HG02571 (cell line): Measurements from ENCODE around the gene ZNF710.

ENCODE experiments used
- ATAC-seq: cut with Tn5 transposase; IDR thresholded peaks from one replicate; pipeline ENCODE4 v1.9.1; 2021; ENCODE audit warnings: mild to moderate bottlenecking, moderate library complexity; ENCODE audit not compliant: unreplicated experiment

Gene ZNF710

DNA sequence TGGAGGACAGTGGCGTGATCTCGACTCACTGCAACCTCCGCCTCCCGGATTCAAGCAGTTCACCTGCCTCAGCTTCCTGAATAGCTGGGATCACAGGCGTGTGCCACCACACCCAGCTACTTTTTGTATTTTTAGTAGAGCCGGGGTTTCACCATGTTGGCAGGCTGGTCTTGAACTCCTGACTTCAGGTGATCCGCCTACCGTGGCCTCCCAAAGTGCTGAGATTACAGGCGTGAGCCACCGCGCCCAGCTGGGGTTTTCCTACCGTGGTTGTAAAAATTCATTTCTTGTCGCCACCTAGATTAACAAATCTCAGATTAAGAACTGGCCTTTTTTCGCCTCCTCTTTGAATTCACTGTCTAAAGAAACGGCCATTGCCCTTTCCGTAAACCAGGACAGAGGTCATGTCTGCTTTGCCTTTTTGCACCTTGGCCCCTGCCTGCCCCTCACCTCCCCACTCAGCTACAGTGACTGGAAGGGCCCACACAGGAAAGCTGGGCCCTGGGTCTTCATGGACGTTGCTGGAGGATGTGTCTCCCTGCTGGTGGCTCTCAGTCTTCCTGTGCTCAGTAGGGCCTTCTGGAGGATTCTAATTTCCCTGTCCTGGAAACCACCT is 17.2 kb downstream of the ZNF710 start:
- no peak for ATAC-seq

DNA sequence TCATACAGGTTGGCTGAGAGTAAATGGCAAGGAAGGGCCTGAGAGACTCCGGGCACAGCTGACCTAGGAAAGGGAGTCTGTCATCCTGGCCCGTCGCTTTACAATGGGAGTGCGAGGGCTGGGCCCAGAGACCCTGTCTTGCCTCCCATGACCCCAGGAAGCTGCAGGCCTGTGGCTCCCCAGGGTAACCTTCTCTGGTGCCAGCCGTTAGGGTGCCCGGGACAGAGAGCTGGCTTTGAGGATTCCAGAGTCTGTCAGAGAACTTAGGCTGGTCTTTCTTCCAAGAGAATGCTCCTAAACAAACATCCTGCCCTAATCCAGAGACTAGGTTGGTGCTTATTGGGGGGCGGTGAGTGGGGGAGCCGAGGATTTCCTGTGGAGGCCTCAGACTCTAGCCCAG is 18.5 kb downstream of the ZNF710 start:
- no peak for ATAC-seq

DNA sequence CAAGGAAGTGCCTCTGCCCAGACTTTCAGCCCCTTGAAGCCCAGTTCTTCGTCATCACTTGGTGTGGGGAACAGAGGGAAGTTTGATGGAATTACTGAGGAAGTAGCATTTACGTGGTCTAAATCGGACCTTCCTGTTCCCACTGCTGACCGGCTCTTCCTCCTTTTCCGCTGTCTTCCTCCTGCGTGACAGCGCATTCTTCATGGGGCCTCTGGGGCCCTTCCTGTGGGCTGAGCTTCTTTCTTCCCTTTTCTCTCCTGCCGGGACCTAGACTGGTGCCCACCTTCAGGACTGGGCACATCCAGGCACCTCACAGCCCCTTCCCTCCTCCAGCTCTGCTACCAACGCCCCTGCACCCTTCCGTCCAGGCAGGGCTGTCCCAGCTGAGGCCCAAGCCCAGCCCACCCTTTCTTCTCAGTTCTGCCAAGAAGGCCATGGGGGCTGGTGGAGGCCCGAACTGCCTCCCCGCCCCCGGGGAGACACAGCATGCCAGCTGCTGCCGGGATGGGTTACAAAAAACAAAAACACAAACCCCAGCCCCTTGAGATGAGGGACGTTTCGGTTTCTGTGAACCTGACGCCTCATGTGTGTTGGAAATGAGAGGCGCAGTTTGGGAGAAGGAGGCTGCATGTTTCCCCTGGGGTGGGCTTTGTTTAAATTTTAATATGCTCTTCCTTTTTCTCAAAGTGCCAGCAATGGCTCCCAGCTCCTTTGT is 19.1 kb downstream of the ZNF710 start:
- no peak for ATAC-seq

DNA sequence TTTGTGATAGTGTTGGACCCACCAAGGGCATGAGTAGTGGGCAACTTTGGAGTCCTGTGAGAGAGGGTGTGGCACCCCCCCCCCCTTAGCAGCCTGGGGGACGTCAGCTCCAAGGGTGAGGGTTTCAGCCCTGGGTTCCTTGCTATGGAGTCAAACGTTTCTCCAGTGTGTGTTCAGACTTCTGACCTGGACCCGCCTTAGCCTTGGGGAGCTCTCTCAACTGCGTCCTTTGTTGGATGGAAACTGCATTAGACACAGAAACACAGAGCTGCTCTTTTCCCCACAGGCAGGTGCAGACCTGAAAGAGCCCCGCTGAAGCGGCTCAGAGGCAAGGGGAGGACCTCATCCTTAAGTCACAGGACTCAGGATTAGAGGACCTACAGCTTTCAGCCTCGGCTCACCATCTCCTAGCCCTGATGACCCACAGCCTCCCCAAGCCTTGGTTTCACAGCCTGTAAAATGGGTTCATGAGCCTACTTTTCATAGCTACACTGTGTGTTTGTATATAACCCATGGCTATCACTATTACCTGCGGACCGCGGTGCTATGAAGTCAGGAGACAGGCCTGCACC is 19.9 kb downstream of the ZNF710 start:
- ATAC-seq: no peak

DNA sequence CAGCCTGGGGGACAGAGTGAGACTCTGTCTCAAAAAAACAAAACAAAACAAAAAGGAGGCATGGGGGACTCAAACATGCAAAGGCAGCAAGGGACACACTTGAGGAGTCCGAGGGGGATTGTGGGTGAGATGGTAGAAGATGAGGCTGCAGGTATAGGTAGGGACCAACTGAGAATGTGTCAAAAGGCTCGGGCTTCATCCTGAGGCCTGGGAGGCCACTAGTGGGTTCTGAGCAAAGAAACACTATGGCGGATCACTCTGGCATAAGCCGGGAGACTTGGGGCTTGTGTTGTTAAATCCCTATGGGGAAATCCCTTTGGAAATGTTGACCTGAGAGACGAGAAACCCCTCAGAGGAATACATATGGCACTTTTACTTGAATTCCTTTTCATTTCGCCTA is 21.2 kb downstream of the ZNF710 start:
- no peak for ATAC-seq

DNA sequence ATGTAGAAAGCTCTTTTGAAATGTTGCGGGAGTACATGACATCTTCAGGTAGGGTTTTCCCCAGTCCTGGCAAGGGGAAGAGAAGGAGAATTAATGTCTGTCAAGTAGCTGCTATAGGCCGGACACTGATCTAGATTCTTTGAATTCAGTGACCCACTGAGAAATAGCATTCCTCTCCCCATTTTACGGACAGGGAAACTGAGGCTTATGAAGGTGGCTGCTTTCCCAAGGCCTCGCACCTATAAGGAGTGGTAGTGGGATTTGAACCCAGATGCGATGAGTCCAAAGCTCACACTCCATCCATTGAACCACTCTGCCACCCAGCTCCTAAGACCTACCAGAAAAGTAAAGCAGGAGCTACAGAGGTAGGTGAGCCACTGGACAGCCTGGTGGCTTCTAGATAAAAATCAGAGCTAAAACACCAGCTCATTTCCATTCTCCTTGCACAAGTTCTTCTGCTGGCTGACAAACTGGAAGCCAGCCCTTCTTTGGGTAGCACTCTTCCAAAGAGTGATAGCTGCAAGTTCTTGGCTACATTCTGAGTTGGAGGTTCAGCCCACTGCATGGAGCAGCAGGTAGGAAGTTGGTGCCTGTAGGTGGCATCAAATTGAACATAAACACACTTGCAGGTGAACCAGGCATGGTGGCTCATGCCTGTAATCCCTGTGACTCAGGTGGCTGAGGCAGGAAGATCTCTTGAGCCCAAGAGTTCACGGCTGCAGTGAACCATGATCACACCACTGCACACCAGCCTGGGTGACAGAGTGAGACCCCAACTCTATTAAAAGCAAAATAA is 22.0 kb downstream of the ZNF710 start:
- ATAC-seq: no peak

DNA sequence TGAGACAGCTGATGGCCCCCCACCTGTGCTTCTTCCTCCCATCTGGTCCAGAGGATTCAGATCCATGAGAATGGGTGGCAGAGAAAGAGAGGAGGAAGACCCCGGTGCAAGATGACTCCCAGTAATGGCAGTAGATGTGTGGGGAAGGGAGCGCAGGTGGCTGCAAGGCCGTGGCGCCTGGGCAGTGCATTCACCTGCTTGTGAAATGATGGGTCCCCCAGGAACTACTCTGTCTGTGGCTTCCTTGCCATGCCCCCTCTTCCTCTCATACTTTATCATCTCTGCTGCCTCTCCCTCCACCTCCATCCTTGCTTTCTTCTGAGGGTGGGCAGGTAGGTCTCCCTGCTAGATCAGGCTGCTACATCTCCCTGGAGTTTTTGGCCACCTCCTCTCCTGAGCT is 23.3 kb downstream of the ZNF710 start:
- no peak for ATAC-seq

DNA sequence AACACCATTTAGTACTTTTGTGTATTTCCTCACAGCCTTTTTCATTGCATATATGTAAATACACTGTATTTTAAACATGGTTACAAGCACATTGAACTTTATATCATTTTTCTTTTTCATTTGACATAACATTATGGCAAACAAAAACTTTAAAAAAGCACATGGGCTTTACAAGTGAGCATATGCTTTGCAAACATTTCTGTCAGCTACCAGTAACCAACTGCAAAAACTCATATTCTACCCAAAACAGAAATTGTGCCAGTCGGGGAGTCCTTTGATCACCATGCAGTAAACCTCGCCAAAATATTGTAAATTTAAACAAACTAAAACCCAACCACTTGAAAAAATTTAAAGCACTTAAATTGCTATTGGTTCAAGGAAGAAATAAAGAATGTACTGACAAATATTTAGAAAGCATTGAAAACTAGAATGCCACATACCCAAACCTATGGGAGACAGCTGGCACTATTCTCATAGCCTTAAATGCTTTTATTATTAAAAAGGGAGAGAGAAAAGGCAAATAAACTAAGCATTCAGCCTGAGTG is 24.4 kb downstream of the ZNF710 start:
- no peak for ATAC-seq

DNA sequence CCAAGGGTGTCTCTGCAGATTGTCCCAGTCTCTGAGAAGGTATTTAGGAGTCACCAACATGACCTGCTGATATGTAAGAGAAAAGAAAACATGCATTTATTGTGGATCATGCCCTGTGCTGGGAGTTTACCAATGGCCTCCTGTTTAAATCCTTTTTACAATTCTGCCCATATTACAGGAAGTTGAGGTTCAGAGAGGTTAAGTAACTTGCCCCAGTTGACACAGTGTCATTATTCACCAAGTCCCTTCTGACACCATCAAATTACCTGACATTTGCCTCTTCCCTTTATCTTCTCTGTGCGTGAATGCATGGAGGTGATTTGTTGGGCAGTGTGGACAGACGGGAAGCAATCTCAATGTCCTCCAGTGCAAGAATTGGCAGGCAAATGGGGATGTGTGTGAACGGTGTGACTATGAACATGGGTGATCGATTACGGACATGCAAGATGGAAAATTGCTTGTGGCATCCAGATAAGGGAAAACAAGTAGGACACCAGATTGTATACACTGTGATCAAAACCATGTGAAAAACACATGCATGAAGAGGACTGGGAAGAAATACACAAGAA is 27.3 kb downstream of the ZNF710 start:
- ATAC-seq: no peak

DNA sequence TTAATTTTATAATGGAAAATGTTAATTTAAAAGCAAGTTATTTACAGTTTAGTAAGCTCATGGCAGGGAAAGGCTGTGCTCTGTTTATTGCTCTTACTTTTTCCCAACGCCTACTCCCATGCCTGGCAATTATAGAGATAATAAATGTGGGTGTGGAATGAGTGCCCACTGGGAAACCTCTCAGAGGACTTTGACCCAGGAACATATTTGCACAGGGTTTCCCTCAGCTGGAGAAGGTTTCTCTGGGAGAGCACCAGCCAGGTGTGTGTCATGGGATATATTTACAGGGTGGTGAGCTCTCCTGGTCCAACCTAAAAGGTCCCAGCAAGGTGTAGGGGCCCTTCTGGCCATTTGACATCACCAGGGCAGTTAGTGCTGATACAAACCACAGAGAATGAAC is 27.9 kb downstream of the ZNF710 start:
- no peak for ATAC-seq

DNA sequence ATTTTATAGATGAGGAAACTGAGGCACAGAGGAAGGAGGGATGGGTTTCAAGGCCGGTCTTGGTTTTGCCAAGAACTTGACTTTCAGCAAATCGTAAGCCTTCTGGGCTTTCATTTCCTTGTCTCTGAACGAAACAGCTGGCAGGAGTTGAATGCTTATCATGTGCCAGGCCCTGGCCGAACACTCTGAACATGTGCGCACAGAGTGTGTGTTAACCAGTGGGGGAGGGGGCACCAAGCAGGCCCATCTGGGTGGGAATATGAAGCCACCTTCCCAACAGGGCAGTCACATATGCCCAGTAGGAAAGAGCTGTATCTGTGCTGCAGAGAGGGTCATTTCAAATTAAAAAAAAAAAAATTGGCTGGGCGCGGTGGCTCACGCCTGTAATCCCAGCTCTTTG is 29.3 kb downstream of the ZNF710 start:
- no peak for ATAC-seq

DNA sequence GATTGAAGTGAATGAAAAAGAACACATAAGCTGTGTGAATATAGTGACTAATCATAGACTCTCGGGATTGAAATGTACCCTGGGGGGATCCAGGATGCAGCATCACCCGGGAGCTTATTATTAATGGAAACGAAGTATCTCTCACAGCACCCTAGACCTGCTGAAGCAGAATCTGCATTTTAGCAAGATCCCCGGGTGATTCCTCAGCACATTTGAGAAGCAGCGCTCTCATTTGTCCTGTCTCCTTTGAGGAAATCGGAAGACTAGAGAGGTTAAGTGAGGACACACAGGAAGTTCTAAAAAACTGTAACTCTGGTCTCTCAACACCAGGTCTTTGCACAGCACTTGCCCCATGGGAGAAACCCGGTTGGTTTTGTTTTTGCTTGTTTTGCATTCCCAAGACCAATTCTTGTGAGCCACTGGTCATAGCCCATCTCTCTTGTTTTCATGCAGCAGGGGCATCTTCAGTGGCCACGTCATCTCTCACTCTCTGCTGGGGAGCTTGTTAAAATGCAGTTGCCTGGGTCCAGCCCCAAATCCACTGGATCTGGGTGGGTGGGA is 30.2 kb downstream of the ZNF710 start:
- ATAC-seq: peak; percentile 92

DNA sequence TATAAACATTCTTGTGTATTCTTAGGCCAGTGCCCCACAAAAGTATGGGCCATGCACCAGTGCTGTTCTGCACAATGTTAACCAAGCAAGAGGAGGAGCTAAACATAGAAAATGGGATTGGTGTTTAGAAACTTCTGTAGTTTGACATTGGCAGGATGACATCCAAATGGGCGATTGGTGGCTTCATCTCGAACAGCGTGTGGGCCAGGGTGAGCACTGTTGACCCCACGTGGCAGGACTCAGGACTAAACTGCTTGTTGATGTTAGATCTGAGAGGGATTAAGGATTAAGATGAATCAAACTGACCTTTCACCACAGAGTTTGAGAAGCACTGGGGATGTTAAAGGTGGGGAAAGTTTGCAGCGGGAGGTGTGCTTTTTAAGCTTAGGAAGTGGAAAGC is 31.9 kb downstream of the ZNF710 start:
- no peak for ATAC-seq

DNA sequence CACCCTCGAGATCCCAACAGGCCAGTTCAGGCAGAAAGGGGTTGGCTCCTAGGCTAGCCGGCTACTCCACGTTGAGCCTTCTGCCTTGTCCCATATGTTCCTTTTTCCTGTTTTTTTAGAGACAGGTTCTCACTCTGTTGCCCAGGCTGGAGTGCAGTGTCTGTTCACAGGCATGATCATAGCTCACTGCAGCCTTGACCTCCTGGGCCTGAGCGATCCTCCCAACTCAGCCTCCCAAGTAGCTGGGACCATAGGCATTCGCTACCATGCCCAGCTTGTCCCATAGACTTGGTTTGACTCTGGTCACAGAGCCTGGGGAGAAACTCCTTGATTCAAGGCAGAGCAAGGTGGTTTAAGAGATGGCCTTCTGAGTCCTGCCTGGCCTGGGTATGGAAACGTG is 32.3 kb downstream of the ZNF710 start:
- no peak for ATAC-seq

DNA sequence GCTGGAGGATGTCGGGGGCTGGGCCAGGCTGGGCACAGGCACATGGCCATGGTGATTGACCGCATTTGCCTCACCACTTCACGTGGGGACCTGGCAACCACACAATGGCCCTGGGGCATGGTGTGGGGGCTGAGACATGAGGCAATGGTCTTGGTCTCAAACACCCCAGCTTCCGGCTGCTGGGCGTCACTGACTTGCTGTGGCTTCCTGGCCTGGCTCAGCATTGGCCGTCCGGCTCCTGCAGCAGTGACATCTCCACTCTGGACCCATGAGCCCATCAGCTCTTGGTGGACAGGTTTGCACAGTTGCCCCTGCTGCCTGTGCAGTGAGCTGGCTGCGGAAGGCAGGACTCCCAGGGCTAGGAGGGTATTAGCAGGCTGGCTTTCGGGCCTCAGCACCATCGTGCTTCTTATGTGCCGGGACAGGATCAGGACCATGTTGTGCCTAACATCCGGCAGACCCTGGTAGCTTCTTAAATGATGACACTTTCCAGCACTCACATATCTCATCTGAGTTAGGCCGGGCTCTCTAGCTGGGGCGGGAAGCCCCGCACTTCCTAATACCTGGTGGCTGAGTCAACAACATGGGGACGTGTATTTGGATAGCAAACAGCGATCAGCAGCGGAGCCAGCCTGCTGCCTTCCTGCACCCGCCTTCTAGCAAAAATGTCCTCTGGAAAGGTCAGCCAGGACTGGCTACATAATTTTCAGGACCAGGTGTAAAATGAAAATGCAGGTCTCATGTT is 34.1 kb downstream of the ZNF710 start:
- no peak for ATAC-seq

DNA sequence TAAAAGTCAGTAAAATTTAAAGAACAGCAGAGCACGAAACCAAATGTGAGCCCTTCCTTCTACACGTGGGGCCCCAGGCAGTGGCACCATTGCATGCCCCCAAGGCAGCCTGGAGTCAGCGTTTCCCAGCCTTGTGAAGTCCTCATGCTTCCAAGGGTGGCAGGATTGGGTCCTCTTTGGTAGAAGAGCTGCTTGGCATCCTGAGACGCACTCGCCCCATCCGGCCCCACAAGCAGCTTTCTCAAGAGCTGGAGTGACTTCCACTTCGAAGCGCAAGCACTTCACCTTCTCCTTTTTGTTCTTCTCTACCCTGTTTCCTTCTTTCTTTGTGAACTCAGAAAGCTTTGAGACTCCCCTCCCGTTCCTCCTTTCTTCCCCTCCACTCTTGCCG is 34.7 kb downstream of the ZNF710 start:
- ATAC-seq: no peak

DNA sequence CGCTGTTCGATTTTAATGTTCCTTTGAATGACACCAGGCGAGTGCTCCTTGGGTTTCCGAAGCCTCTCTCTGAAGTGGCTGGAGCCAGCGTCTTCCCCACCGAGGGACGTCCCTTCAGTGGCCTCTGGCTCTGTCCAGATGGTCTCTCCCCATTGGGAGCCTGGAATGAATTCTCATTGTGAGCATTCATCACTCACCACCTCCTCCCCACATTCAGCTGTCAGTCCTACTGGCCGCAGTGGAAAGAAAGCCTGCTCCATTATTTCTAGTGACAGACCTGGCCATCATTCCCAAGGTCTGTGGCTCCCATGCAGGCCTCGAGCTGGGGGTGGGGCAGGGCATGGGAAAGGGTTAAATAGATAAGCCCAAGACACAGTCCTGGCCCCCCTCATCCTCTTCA is 35.2 kb downstream of the ZNF710 start:
- no peak for ATAC-seq

DNA sequence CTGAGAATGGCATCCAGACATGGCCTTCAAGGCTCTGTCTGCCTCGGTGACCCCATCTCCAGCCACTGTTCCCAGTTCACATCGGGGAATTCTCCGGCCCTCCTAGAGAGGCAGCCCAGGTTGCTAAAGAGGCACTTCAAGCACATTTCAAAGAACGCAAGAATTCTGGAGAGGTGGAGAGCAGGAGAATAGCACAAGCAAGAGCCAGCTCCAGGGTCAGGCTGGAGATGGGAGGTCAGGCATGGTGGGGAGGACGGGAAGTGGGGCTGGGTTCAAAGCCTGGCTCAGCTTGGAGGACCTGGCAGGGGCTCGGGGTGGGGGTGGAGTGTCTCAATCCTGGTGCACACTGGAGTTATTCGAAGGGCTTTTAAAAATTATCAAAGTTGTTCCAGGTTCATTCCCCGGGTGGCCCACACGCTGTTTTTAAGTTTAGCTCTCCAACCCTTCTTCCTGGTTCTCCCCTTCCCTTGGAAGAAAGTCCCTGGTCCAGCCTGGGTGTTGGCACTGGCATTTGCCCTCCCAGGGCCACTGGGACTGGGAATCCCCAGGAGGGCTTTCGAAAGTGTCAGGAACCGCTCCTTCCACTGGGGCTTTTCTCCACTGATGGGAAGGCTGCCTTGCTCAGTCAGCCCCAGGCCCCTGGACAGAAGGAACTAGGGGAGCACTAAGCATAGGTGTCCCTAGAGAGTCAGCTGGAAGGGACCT is 35.8 kb downstream of the ZNF710 start:
- ATAC-seq: no peak

DNA sequence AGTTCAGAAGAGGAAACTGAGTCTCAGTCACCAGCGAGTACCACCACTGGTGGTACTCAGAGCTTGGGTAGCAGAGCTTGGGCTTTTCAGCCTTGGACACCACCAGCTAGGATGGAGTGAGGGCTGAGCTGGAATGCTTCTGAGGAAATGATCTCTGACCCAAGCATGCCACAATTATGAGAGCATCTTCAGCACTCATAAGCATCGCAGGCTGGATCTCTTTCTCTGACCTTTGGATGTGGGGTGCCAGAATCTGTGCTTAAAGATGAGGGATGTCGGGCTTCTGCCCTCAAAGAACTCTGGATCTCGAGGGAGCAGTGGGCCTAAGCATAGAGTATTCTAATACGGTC is 36.4 kb downstream of the ZNF710 start:
- no peak for ATAC-seq
